ENCODE measurements around the gene PLSCR3. TPM values are rescaled to one million over a fixed set of nuclear protein-coding genes. Genes with fewer than 3 reads are reported as not detected.

Gene PLSCR3
- total RNA-seq, 2 experiments from 2014 or later: 149 to 156 TPM

DNA sequence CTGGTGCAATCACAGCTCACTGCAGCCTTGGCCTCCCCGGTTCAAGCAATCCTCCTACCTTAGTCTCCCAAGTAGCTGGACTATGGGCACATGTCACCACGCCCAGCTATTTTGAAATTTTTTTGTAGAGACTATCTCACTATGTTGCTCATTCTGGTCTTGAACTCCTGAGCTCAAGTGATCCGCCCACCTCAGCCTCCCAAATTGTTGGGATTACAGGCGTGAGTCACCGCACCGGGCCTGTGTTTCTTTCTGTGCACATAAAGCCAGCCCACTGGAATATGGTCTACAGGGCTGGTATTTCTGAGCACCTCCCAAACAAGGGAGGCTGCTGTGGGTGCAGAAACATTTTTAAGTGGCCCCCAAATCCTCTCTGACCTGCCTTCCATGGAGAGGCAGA is 31.0 kb downstream of the PLSCR3 start:
- no peak for DNase-seq
- Mint-ChIP-seq H3K36me3 (ENCODE audit: low read depth) (no peaks in the 10 kb centered on the region), H3K27ac (no peak overlapping the region), H3K4me1 (no peaks in the 10 kb centered on the region), H3K9me3 (no peaks in the 10 kb centered on the region), H3K4me3 (no peak overlapping the region), H3K27me3 (peaks cover 2% of the 10 kb centered on the region)
- ChIA-PET CTCF (interaction anchor here (1.0 kb wide), 1 partner anchor 197 kb away, joined by 3 read pairs; no protein-coding TSS in a partner anchor), POLR2A (interaction anchor here (0.9 kb wide), 1 partner anchor 348 kb away, joined by 3 read pairs; a partner anchor contains a TSS)

DNA sequence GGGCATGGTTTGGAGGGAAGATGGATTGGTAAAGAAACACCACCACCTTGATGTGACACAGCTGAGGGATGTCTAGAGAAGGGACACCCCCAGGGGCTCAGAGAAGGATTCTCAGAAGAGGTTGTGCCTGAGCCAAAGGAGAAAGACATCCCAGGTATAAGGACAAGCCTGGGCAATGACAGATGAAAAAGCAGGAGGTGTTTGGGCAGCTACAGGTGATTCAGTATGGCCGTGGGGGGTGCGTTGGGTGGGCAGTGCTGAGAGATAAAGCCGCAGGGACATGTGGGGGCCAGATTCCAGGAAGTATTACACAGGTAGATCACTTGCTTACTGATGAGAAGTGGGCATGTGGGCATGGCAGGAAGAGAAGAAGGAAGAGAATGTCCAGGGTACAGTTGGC is 32.4 kb downstream of the PLSCR3 start:
- Mint-ChIP-seq H3K4me1 (peaks cover under 1% of the 10 kb centered on the region), H3K36me3 (ENCODE audit: low read depth) (no peaks in the 10 kb centered on the region), H3K4me3 (no peak overlapping the region), H3K27ac (no peak overlapping the region), H3K9me3 (no peaks in the 10 kb centered on the region), H3K27me3 (no peaks in the 10 kb centered on the region)
- POLR2A ChIA-PET: no interaction called here
- DNase-seq: no peak
- CTCF ChIA-PET: interaction anchor here (1.0 to 1.8 kb wide), 2 partner anchors 25 to 75 kb away, joined by 3 to 4 read pairs; partner anchors contain the start of gene ACAP1

DNA sequence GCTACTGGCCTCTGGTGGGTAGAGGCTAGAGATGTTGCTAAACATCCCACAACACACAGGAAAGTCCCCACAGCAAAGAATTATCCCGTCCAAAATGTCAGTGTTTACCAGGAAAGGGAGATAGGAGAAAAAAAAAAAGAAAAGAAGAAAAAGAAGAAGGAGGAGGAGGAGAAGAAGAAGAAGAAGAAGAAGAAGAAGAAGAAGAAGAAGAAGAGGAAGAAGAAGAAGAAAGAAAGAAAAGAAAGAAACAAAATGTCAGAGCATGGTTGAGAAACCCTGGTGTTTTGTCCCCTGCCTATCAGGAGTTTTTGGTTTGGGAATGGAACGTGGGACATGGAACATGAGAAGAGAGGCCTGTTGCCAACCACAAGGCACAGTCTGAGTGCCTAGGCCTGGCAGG is 36.9 kb downstream of the PLSCR3 start:
- CTCF ChIA-PET: interaction anchor here (3.1 kb wide), 1 partner anchor 79 kb away, joined by 47 read pairs; the partner anchor contains the start of gene TMEM102
- no peaks in the 10 kb centered on the region for H3K9me3 Mint-ChIP-seq
- H3K4me3 Mint-ChIP-seq: no peak overlapping the region
- H3K4me1 Mint-ChIP-seq: peaks cover 37% of the 10 kb centered on the region
- DNase-seq: no peak
- peaks cover 9% of the 10 kb centered on the region for H3K36me3 Mint-ChIP-seq (ENCODE audit: low read depth)
- POLR2A ChIA-PET: interaction anchor here (1.9 kb wide), 1 partner anchor 128 kb away, joined by 5 read pairs; no protein-coding TSS in a partner anchor
- no peaks in the 10 kb centered on the region for H3K27me3 Mint-ChIP-seq
- no peak overlapping the region for H3K27ac Mint-ChIP-seq

DNA sequence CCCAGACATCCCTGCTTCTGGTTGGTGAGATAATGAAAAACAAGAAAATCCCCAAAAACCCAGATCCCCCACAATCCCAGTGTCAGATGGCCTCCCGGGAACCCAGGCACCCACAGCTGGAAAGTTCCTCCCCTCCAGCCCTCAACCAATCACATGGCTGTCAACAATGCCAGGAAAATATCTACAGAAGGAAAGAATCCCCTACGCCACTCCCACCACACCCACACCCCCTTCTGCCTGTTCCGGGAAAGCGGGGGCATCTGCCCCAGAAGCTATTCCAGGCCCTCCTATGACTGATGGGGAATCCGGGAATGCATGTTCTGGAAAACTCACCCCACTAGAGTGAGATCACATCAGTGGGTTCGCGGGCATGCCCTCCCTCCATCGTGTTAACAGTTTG is 37.6 kb downstream of the PLSCR3 start:
- ChIA-PET CTCF (interaction anchor here (0.6 to 4.5 kb wide), 14 partner anchors 14 to 354 kb away, joined by 3 to 47 read pairs (median 7); partner anchors contain the start of genes FGF11, NEURL4, PLSCR3 and SENP3), POLR2A (interaction anchor here (1.0 to 3.1 kb wide), 6 partner anchors 20 to 331 kb away, joined by 3 to 20 read pairs (median 6); partner anchors contain the start of genes ACAP1, SENP3, TMEM102 and TP53)
- peaks cover 10% of the 10 kb centered on the region for H3K36me3 Mint-ChIP-seq (ENCODE audit: low read depth)
- H3K4me3 Mint-ChIP-seq: no peak overlapping the region
- no peaks in the 10 kb centered on the region for H3K27me3 Mint-ChIP-seq
- peaks cover 40% of the 10 kb centered on the region for H3K4me1 Mint-ChIP-seq
- no peaks in the 10 kb centered on the region for H3K9me3 Mint-ChIP-seq
- no peak overlapping the region for H3K27ac Mint-ChIP-seq
- no peak for DNase-seq

DNA sequence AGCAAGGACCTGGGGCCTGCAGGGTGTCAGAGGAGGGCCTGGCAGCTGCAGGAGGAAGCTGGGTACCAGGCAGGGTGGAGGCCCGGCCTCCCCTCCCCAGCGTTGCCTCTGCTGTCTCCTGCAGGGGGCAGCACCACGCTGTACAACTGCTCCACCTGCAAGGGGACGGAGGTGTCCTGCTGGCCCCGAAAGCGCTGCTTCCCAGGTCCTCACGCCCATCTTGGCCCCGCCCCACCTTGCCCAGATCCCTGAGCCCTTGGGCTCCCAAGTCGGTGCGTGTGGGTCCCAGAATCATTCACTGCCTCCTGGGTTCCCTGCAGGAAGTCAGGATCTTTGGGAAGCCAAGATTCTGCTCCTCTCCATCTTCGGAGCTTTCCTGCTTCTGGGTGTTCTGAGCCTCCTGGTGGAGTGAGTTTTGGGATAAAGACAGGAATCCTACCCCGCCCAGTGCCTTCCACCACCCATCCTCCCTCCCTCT is 38.2 kb downstream of the PLSCR3 start:
- Mint-ChIP-seq H3K36me3 (ENCODE audit: low read depth) (peaks cover 13% of the 10 kb centered on the region), H3K27me3 (no peaks in the 10 kb centered on the region), H3K4me1 (peaks cover 43% of the 10 kb centered on the region), H3K4me3 (no peak overlapping the region), H3K9me3 (no peaks in the 10 kb centered on the region), H3K27ac (no peak overlapping the region)
- POLR2A ChIA-PET: interaction anchor here (1.0 to 3.1 kb wide), 8 partner anchors 19 to 332 kb away, joined by 3 to 20 read pairs (median 6); partner anchors contain the start of genes ACAP1, POLR2A, SENP3 and TMEM102
- DNase-seq: peak; percentile 91
- CTCF ChIA-PET: interaction anchor here (0.6 to 4.5 kb wide), 44 partner anchors 9 to 455 kb away, joined by 3 to 47 read pairs (median 4); partner anchors contain the start of genes ACADVL, ACAP1, DLG4 and FGF11

DNA sequence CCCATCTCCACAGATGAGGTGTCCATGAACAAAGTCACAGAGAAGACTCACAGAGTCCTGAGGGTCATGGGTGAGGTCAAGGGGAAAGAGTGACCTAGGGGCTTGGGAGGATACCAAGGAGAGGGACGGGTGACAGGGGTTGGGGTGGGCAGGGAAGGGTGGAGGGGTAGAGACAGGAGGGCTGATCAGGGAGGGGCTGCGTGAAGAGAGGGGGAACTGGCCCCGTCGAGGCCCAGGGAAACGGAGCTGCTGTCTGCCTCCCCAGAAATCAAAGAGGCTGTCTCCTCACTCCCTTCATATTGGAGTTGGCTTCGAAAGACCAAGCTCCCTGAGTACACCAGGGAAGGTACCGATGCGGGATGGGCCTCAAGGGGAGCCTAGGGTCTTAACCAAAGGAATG is 38.8 kb downstream of the PLSCR3 start:
- H3K9me3 Mint-ChIP-seq: no peaks in the 10 kb centered on the region
- peaks cover 46% of the 10 kb centered on the region for H3K4me1 Mint-ChIP-seq
- peaks cover 18% of the 10 kb centered on the region for H3K36me3 Mint-ChIP-seq (ENCODE audit: low read depth)
- H3K4me3 Mint-ChIP-seq: no peak overlapping the region
- POLR2A ChIA-PET: interaction anchor here (1.0 to 3.1 kb wide), 8 partner anchors 19 to 332 kb away, joined by 3 to 20 read pairs (median 6); partner anchors contain the start of genes ACAP1, POLR2A, SENP3 and TMEM102
- no peak for DNase-seq
- no peaks in the 10 kb centered on the region for H3K27me3 Mint-ChIP-seq
- CTCF ChIA-PET: interaction anchor here (0.6 to 4.5 kb wide), 42 partner anchors 10 to 455 kb away, joined by 3 to 47 read pairs (median 5); partner anchors contain the start of genes ACADVL, ACAP1, DLG4 and FGF11
- H3K27ac Mint-ChIP-seq: no peak overlapping the region

DNA sequence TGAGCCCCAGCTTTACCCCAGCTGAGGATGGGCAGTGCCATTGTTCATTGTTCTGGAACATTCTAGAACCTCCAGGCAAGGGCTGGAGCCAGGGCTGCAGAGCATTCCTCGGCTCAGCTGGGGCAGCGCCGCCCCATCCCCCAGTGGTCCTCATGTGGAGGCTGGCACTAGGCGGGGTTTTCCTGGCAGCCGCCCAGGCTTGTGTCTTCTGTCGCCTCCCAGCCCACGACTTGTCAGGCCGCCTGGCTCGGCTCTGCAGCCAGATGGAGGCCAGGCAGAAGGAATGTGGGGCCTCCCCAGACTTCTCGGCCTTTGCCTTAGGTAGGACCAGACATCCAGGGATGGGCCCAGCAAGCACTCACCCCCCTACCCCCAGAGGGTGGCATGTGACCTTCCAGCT is 39.3 kb downstream of the PLSCR3 start, which contains the start of gene TMEM95:
TSS of gene TMEM95 (plus strand) at position 104 of the 400 bp plus-strand sequence. CDS start at position 153, 49 bp downstream.
- CTCF ChIA-PET: interaction anchor here (0.6 to 4.5 kb wide), 26 partner anchors 10 to 456 kb away, joined by 3 to 47 read pairs (median 6); partner anchors contain the start of genes ACAP1, FGF11, NEURL4 and SENP3
- DNase-seq: no peak
- Mint-ChIP-seq H3K27me3 (no peaks in the 10 kb centered on the region), H3K27ac (peak within 1 kb of the TSS; percentile 47), H3K4me1 (peaks cover 49% of the 10 kb centered on the region), H3K36me3 (ENCODE audit: low read depth) (peaks cover 21% of the 10 kb centered on the region), H3K9me3 (no peaks in the 10 kb centered on the region), H3K4me3 (no peak within 1 kb of the TSS)
- POLR2A ChIA-PET: interaction anchor here (1.4 to 3.1 kb wide), 6 partner anchors 18 to 206 kb away, joined by 3 to 20 read pairs (median 6); partner anchors contain the start of genes ACAP1, POLR2A, SENP3 and TMEM102

DNA sequence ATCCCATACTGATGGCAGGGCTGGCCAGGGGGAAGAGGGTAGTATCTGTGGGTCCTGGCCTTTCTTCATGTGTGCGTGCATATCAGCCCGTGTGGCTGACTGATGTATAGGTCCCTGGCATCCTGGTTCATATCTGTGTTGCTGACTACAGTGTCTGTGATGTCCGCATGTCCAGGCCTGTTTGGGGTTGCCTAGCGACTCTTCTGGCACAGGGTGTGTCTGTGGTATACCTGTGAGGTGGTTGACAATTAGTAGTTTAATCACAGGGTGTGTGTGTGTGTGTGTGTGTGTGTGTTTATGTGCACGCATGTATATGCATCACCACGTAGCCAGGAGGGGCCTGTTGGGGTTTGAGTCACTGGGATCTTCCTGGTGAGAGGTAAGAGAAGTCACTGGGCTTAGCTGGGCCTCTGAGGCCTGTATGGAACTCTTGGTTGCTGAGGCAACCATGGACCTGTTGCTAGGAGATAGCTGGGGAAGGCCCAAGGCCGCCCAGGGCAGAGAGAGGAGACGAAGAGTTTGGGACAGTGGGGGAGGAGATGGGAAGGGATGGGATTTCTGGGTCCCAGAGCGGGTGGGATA is 40.0 kb downstream of the PLSCR3 start:
- peak overlapping the region; percentile 47 for H3K27ac Mint-ChIP-seq
- ChIA-PET CTCF (interaction anchor here (1.0 to 4.5 kb wide), 7 partner anchors 18 to 234 kb away, joined by 3 to 24 read pairs (median 6); partner anchors contain the start of genes ACAP1, NEURL4, SENP3 and TMEM102), POLR2A (interaction anchor here (0.9 to 3.1 kb wide), 8 partner anchors 18 to 333 kb away, joined by 3 to 14 read pairs (median 4); partner anchors contain the start of genes ACAP1, TMEM256 and TP53)
- H3K4me3 Mint-ChIP-seq: no peak overlapping the region
- H3K9me3 Mint-ChIP-seq: no peaks in the 10 kb centered on the region
- peak; percentile 42 for DNase-seq
- H3K27me3 Mint-ChIP-seq: no peaks in the 10 kb centered on the region
- peaks cover 56% of the 10 kb centered on the region for H3K4me1 Mint-ChIP-seq
- H3K36me3 Mint-ChIP-seq (ENCODE audit: low read depth): peaks cover 26% of the 10 kb centered on the region

DNA sequence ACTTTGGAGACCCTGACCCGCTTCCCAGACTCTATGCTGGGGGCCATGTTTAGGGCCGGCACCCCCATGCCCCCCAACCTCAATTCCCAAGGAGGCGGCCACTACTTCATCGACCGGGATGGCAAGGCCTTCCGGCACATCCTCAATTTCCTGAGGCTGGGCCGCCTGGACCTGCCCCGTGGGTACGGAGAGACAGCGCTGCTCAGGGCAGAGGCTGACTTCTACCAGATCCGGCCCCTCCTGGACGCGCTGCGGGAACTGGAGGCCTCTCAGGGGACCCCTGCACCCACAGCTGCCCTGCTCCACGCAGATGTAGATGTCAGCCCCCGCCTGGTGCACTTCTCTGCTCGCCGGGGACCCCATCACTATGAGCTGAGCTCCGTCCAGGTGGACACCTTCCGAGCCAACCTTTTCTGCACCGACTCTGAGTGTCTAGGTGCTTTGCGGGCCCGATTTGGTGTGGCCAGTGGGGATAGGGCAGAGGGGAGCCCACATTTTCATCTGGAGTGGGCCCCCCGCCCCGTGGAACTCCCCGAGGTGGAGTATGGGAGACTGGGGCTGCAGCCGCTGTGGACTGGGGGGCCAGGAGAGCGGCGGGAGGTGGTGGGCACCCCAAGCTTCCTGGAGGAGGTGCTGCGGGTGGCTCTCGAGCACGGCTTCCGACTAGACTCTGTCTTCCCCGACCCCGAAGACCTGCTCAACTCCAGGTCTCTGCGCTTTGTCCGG is 41.3 kb downstream of the PLSCR3 start:
- H3K27ac Mint-ChIP-seq: peak overlapping the region; percentile 62
- H3K36me3 Mint-ChIP-seq (ENCODE audit: low read depth): peaks cover 37% of the 10 kb centered on the region
- ChIA-PET CTCF (interaction anchor here (0.6 to 4.5 kb wide), 6 partner anchors 23 to 334 kb away, joined by 3 to 24 read pairs (median 4); partner anchors contain the start of genes NEURL4, SENP3, TMEM102 and TP53), POLR2A (interaction anchor here (0.9 to 1.9 kb wide), 9 partner anchors 9 to 334 kb away, joined by 3 to 12 read pairs (median 4); partner anchors contain the start of genes ACAP1, MPDU1 and TP53)
- H3K27me3 Mint-ChIP-seq: no peaks in the 10 kb centered on the region
- DNase-seq: no peak
- peak overlapping the region; percentile 65 for H3K4me3 Mint-ChIP-seq
- peaks cover 69% of the 10 kb centered on the region for H3K4me1 Mint-ChIP-seq
- H3K9me3 Mint-ChIP-seq: no peaks in the 10 kb centered on the region

DNA sequence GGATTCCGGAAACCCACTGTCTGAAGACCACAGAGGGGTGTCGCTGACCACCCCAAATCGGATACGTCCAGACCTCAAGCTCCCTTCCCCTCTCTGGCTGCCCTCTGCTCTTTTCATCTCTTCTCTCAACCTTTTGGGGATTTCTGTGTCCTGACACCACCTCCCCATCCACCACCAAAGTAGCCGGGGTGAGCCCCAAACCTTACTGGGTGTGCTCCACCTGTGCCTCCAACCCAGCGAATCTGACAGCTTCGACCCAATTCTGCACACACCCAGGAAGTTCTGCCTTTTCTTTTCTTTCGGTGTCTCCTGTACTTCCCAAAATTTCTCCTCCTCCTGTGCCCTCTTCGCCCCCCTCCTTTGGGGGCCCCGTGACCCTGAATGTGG is 41.8 kb downstream of the PLSCR3 start:
- Mint-ChIP-seq H3K4me3 (peak overlapping the region; percentile 65), H3K36me3 (ENCODE audit: low read depth) (peaks cover 41% of the 10 kb centered on the region), H3K27ac (peak overlapping the region; percentile 62), H3K27me3 (no peaks in the 10 kb centered on the region), H3K4me1 (peaks cover 70% of the 10 kb centered on the region), H3K9me3 (no peaks in the 10 kb centered on the region)
- DNase-seq: no peak
- POLR2A ChIA-PET: interaction anchor here (1.1 to 1.3 kb wide), 4 partner anchors 16 to 307 kb away, joined by 3 to 12 read pairs (median 4); partner anchors contain the start of genes ACAP1 and MPDU1
- CTCF ChIA-PET: interaction anchor here (1.4 to 4.5 kb wide), 3 partner anchors 84 to 335 kb away, joined by 3 to 24 read pairs (median 12); partner anchors contain the start of genes SENP3, TMEM102 and TP53

DNA sequence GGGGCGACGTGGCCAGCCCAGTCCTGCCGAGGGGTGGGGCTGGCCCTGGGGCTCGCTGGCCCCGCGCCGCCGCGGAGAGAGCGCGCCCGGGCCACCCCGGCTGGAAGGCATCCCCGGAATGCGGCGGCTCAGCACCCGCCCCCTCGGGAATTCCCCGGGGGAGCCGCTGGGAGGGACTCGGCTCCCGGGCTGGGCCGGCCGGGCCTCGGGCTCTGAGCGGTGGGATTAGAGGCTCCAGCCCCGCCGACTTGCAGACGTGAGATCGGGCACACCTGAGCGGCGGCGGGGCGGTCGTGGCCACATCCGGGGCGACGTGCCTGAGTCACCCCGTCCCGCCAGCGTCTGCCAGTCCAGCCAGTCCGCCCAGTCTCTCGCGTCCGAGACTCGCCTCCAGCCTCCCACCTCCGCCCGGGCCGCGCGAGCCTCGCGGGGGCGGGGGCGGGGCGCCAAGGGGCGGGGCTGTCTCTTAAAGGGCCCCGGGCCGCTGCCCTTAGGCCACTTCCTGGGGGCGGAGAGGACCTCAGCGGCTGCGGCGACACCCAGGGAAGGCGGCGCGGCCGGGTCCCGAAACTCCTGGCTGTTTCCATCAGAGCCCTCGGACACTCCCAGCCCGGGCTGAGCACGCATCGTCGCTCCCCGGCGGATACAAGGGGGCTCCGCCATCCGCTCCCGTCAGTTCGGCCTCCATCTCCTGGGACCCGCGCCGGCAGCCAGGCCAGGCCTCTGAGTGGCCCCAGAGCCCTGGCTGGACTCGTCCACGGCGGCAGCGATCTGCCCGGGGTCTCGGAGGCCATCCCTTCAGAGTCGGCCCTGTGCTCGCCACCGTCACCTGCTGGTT is 42.4 kb downstream of the PLSCR3 start, which contains the start of gene KCTD11:
TSS of gene KCTD11 (plus strand) at position 498 of the 838 bp plus-strand sequence.
- Mint-ChIP-seq H3K36me3 (ENCODE audit: low read depth) (peaks cover 45% of the 10 kb centered on the region), H3K27ac (peak within 1 kb of the TSS; percentile 70), H3K4me1 (peaks cover 73% of the 10 kb centered on the region), H3K4me3 (peak within 1 kb of the TSS; percentile 66), H3K9me3 (no peaks in the 10 kb centered on the region), H3K27me3 (no peaks in the 10 kb centered on the region)
- DNase-seq: peak; percentile 85
- CTCF ChIA-PET: interaction anchor here (1.0 to 4.5 kb wide), 6 partner anchors 14 to 237 kb away, joined by 3 to 24 read pairs (median 8); partner anchors contain the start of genes NEURL4, SENP3 and TMEM102
- POLR2A ChIA-PET: interaction anchor here (0.8 to 5.9 kb wide), 8 partner anchors 13 to 306 kb away, joined by 3 to 86 read pairs (median 5); partner anchors contain the start of genes ACAP1, GPS2, MPDU1 and TMEM256
